Type B pancreatic cell (in vitro differentiated cells): ENCODE data around the gene HOXA4. TPM values are rescaled to one million over a fixed set of nuclear protein-coding genes. Genes with fewer than 3 reads are reported as not detected.

Experiments used
- DNase-seq: peaks from one replicate; pipeline ENCODE4 v3.0.0; 2021; ENCODE audit warnings: mixed read lengths; ENCODE audit not compliant: unreplicated experiment; ENCODE audit errors: extremely low spot score
- H3K27ac Mint-ChIP-seq: 2 replicates; pipeline ENCODE4 v1.8.0; 2021; ENCODE audit warnings: mild to moderate bottlenecking, mixed read lengths
- H3K27me3 Mint-ChIP-seq: 2 replicates; pipeline ENCODE4 v1.8.0; 2021; ENCODE audit warnings: mixed read lengths
- H3K36me3 Mint-ChIP-seq: 2 replicates; pipeline ENCODE4 v1.8.0; 2021; ENCODE audit warnings: mixed read lengths
- H3K4me1 Mint-ChIP-seq: one replicate; pipeline ENCODE4 v1.8.0; 2021; ENCODE audit warnings: mixed read lengths; ENCODE audit not compliant: unreplicated experiment
- H3K4me3 Mint-ChIP-seq: 2 replicates; pipeline ENCODE4 v1.8.0; 2021; ENCODE audit warnings: mild to moderate bottlenecking, mixed read lengths
- H3K9me3 Mint-ChIP-seq: 2 replicates; pipeline ENCODE4 v1.8.0; 2021; ENCODE audit warnings: mixed read lengths
- CTCF ChIP-seq: fragments of 200-600 bp; sonication (generic); conservative IDR thresholded peaks from 2 replicates; pipeline ENCODE4 v1.5.0; 2021; ENCODE audit warnings: antibody characterized with exemption, mild to moderate bottlenecking
- total RNA-seq: library from RNA; stranded (reverse); gene quantifications from 2 replicates; pipeline ENCODE4 v1.2.1, GENCODE V29; 2021; ENCODE audit warnings: low replicate concordance

Gene HOXA4
- total RNA-seq, 1 donor from 2014 or later: 28.5 TPM

GRCh38 chr7:27124902-27125689 is 5.5 kb downstream of the HOXA4 start:
- Mint-ChIP-seq H3K9me3 (no peaks in the 10 kb centered on the region), H3K4me1 (peaks cover 63% of the 10 kb centered on the region), H3K4me3 (peak overlapping the region; percentile 91), H3K27me3 (peaks cover 41% of the 10 kb centered on the region), H3K27ac (peak overlapping the region; percentile 99), H3K36me3 (peaks cover 43% of the 10 kb centered on the region)
- no peak for TF ChIP-seq CTCF
- DNase-seq: no peak

GRCh38 chr7:27124096-27124901 is 6.3 kb downstream of the HOXA4 start:
- peak overlapping the region; percentile 99 for H3K27ac Mint-ChIP-seq

GRCh38 chr7:27123477-27124053 is 7.0 kb downstream of the HOXA4 start:
- Mint-ChIP-seq H3K9me3 (no peaks in the 10 kb centered on the region), H3K4me1 (peaks cover 70% of the 10 kb centered on the region), H3K4me3 (peak overlapping the region; percentile 91), H3K27me3 (peaks cover 38% of the 10 kb centered on the region), H3K27ac (peak overlapping the region; percentile 99), H3K36me3 (peaks cover 44% of the 10 kb centered on the region)
- no peak for TF ChIP-seq CTCF
- peak; percentile 69 for DNase-seq

More at GRCh38 chr7:27124096-27124901, 6.3 kb downstream of the HOXA4 start:
- no peak for TF ChIP-seq CTCF
- Mint-ChIP-seq H3K36me3 (peaks cover 46% of the 10 kb centered on the region), H3K27me3 (peaks cover 40% of the 10 kb centered on the region), H3K4me3 (peak overlapping the region; percentile 91), H3K4me1 (peaks cover 71% of the 10 kb centered on the region), H3K9me3 (no peaks in the 10 kb centered on the region)
- DNase-seq: peak; percentile 85

- Mint-ChIP-seq H3K9me3 (no peaks in the 10 kb centered on the region), H3K27ac (peak overlapping the region; percentile 99)
Observed at GRCh38 chr7:27123007-27123476, 7.5 kb downstream of the HOXA4 start.

More at GRCh38 chr7:27123007-27123476, 7.5 kb downstream of the HOXA4 start:
- Mint-ChIP-seq H3K4me3 (peak overlapping the region; percentile 91), H3K4me1 (peaks cover 68% of the 10 kb centered on the region), H3K36me3 (peaks cover 44% of the 10 kb centered on the region), H3K27me3 (peaks cover 36% of the 10 kb centered on the region)
- no peak for TF ChIP-seq CTCF
- no peak for DNase-seq
